Ectodermal cell (in vitro differentiated cells): ENCODE results near the gene GCAT.

ENCODE experiments used
- H3K27ac ChIP-seq: 2 replicates; pipeline ENCODE4 v1.7.0; 2013; ENCODE audit warnings: mild to moderate bottlenecking, low read depth, low read length; ENCODE audit not compliant: insufficient read depth, poor library complexity, severe bottlenecking
- H3K27me3 ChIP-seq: 2 replicates; pipeline ENCODE4 v1.7.0; 2013; ENCODE audit warnings: mild to moderate bottlenecking, low read length; ENCODE audit not compliant: insufficient read depth, control insufficient read depth, poor library complexity, severe bottlenecking
- H3K36me3 ChIP-seq: one replicate; pipeline ENCODE4 v1.7.0; 2013; ENCODE audit warnings: low read length; ENCODE audit not compliant: control insufficient read depth, insufficient read depth
- H3K4me1 ChIP-seq: one replicate; pipeline ENCODE4 v1.7.0; 2013; ENCODE audit warnings: low read length; ENCODE audit not compliant: control insufficient read depth, insufficient read depth
- H3K4me3 ChIP-seq: 2 replicates; pipeline ENCODE4 v1.7.0; 2013; ENCODE audit warnings: low read depth, low read length, control low read depth; ENCODE audit not compliant: insufficient read depth
- H3K9me3 ChIP-seq: 2 replicates; pipeline ENCODE4 v1.7.0; 2013; ENCODE audit warnings: mild to moderate bottlenecking, low read length, moderate library complexity; ENCODE audit not compliant: control insufficient read depth
- WGBS, 2 experiments: methylation state at CpG; one replicate each; pipeline ENCODE4 v1.1.7; 2013; ENCODE audit warnings: missing lambda C conversion rate in 2 of 2; 5-methylcytosine and 5-hydroxymethylcytosine counted together

GCAT gene

GRCh38 chr22:37768273-37768672 is 39.5 kb upstream of the GCAT start:
- Histone ChIP-seq H3K4me3 (no peak overlapping the region), H3K9me3 (no peaks in the 10 kb centered on the region), H3K4me1 (no peaks in the 10 kb centered on the region), H3K27me3 (no peaks in the 10 kb centered on the region), H3K36me3 (peaks cover 15% of the 10 kb centered on the region), H3K27ac (no peak overlapping the region)
- 95% methylated on average over 3 of the region's 3 CpGs for WGBS, 2 experiments

GRCh38 chr22:37769056-37769455 is 38.7 kb upstream of the GCAT start:
- 96% methylated on average over 24 of the region's 24 CpGs for WGBS, 2 experiments
- H3K4me1 ChIP-seq, result no peaks in the 10 kb centered on the region
- no peaks in the 10 kb centered on the region for H3K27me3 ChIP-seq
- H3K27ac ChIP-seq, result no peak overlapping the region
- no peaks in the 10 kb centered on the region for H3K9me3 ChIP-seq
- peaks cover 18% of the 10 kb centered on the region for H3K36me3 ChIP-seq
- H3K4me3 ChIP-seq, result no peak overlapping the region

- Histone ChIP-seq H3K27me3 (no peaks in the 10 kb centered on the region), H3K36me3 (peaks cover 18% of the 10 kb centered on the region), H3K27ac (no peak overlapping the region), H3K4me3 (no peak overlapping the region), H3K4me1 (no peaks in the 10 kb centered on the region), H3K9me3 (no peaks in the 10 kb centered on the region)
- WGBS, 2 experiments, result 69 to 71% methylated on average over 4 of the region's 4 CpGs
These were observed 36.7 kb upstream of the GCAT start for GRCh38 chr22:37771081-37771480.

- 95 to 96% methylated on average over 17 of the region's 17 CpGs for WGBS, 2 experiments
- no peaks in the 10 kb centered on the region for H3K4me1 ChIP-seq
- no peaks in the 10 kb centered on the region for H3K27me3 ChIP-seq
- H3K27ac ChIP-seq, result no peak overlapping the region
- H3K9me3 ChIP-seq, result no peaks in the 10 kb centered on the region
- peaks cover 18% of the 10 kb centered on the region for H3K36me3 ChIP-seq
- H3K4me3 ChIP-seq, result no peak overlapping the region
These were observed 35.9 kb upstream of the GCAT start for GRCh38 chr22:37771702-37772427.

- 94 to 95% methylated on average over 3 of the region's 3 CpGs for WGBS, 2 experiments
- Histone ChIP-seq H3K27ac (no peak overlapping the region), H3K4me1 (peaks cover 6% of the 10 kb centered on the region), H3K9me3 (no peaks in the 10 kb centered on the region), H3K27me3 (no peaks in the 10 kb centered on the region), H3K36me3 (peaks cover 14% of the 10 kb centered on the region), H3K4me3 (no peak overlapping the region)
These were observed 33.0 kb upstream of the GCAT start for GRCh38 chr22:37774728-37775127.

GRCh38 chr22:37775785-37776638 is 31.7 kb upstream of the GCAT start:
- H3K9me3 ChIP-seq, result no peaks in the 10 kb centered on the region
- H3K27ac ChIP-seq, result no peak overlapping the region
- H3K27me3 ChIP-seq, result no peaks in the 10 kb centered on the region
- no peak overlapping the region for H3K4me3 ChIP-seq
- H3K36me3 ChIP-seq, result peaks cover 14% of the 10 kb centered on the region
- H3K4me1 ChIP-seq, result peaks cover 8% of the 10 kb centered on the region
- WGBS, 2 experiments, result 89 to 90% methylated on average over 14 to 17 of the region's 17 CpGs

DNA sequence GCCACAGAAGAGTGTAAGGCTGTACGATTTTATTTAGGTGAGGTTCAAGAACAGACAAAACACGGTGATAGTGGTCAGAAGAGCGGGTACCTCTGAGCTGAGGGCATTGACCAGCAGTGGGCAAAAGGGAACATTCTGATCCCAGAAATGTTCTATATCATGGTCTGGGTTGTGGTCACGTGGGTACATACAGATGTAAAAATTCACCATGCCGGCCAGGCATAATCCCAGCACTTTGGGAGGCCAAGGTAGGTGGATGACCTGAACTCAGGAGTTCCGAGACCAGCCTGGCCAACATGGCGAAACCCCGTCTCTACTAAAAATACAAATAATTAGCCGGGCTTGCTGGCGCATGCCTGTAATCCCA is 31.1 kb upstream of the GCAT start:
- Histone ChIP-seq H3K4me1 (peaks cover 8% of the 10 kb centered on the region), H3K27me3 (no peaks in the 10 kb centered on the region), H3K4me3 (no peak overlapping the region), H3K9me3 (no peaks in the 10 kb centered on the region), H3K36me3 (peaks cover 12% of the 10 kb centered on the region), H3K27ac (no peak overlapping the region)
- 91 to 93% methylated on average over 10 of the region's 10 CpGs for WGBS, 2 experiments

- Histone ChIP-seq H3K4me3 (no peak overlapping the region), H3K4me1 (peaks cover 8% of the 10 kb centered on the region), H3K27ac (no peak overlapping the region), H3K36me3 (peaks cover 7% of the 10 kb centered on the region), H3K9me3 (no peaks in the 10 kb centered on the region), H3K27me3 (no peaks in the 10 kb centered on the region)
- 75 to 76% methylated on average over 11 of the region's 11 CpGs for WGBS, 2 experiments
These were observed 30.5 kb upstream of the GCAT start for GRCh38 chr22:37777122-37777687.

DNA sequence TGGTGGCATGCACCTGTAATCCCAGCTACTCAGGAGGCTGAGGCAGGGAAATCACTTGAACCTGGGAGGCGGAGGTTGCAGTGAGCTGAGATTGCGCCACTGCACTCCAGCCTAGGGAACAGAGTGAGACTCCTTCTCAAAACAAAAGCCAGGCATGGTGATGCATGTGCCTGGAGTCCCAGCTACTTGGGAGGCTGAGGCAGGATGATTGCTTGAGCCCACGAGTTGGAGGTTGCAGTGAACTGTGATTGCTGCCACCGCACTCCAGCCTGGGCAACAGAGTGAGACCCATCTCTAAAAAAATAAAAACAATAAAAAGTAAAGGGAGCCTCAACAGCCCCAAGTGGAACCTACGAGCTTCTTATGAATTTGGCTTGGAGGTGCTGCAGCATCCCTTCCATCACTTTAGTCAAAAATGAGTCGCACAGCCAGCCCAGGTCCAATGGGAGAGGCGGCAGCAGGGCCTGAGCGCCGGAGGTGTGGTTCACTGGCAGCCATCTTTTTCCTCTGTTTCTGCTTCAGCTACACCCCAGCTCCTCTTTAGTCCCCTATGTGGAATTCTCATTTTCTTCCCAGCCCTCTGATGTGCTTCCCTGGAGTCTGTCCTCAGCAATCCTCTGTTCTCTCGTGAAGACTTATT is 29.2 kb upstream of the GCAT start:
- no peak overlapping the region for H3K4me3 ChIP-seq
- H3K27me3 ChIP-seq, result no peaks in the 10 kb centered on the region
- H3K9me3 ChIP-seq, result no peaks in the 10 kb centered on the region
- no peak overlapping the region for H3K27ac ChIP-seq
- 91 to 95% methylated on average over 10 of the region's 10 CpGs for WGBS, 2 experiments
- peaks cover under 1% of the 10 kb centered on the region for H3K36me3 ChIP-seq
- H3K4me1 ChIP-seq, result peaks cover 8% of the 10 kb centered on the region
